GM12875 (cell line): ENCODE measurements around the gene TTC17.

Experiments
- H3K4me3 ChIP-seq: one replicate; pipeline ENCODE4 v1.5.1; 2011; ENCODE audit warnings: low read depth, low read length, control low read depth
- CTCF ChIP-seq: IDR thresholded peaks from 2 replicates; pipeline ENCODE4 v1.5.1; 2011; ENCODE audit warnings: low read depth, mild to moderate bottlenecking, control low read depth, inconsistent platforms, low read length, moderate library complexity, borderline replicate concordance; ENCODE audit not compliant: insufficient read depth

The TTC17 gene

GRCh38 chr11:43358801-43359421 is at the start of gene TTC17:
TTC17 (plus strand) TSS chr11:43358920; CDS start chr11:43358955, 35 bp downstream.
- no peak for TF ChIP-seq CTCF
- H3K4me3 ChIP-seq, result peak within 1 kb of the TSS; percentile 99

- peak; percentile 79 for TF ChIP-seq CTCF
- peak within 1 kb of the TSS; percentile 82 for H3K4me3 ChIP-seq
Observed at GRCh38 chr11:43311791-43312607, 46.7 kb upstream of the TTC17 start, which contains the start of gene API5. API5 (plus strand) TSS chr11:43311996; CDS start chr11:43312128, 132 bp downstream.

- no peak overlapping the region for H3K4me3 ChIP-seq
- TF ChIP-seq CTCF, result no peak
Observed at GRCh38 chr11:43315966-43316365, 42.8 kb upstream of the TTC17 start.

- no peak for TF ChIP-seq CTCF
- no peak overlapping the region for H3K4me3 ChIP-seq
Observed at GRCh38 chr11:43316451-43316850, 42.3 kb upstream of the TTC17 start.

GRCh38 chr11:43327987-43328386 is 30.7 kb upstream of the TTC17 start:
- no peak overlapping the region for H3K4me3 ChIP-seq
- no peak for TF ChIP-seq CTCF

- H3K4me3 ChIP-seq, result no peak overlapping the region
- TF ChIP-seq CTCF, result no peak
Observed at GRCh38 chr11:43328482-43328881, 30.2 kb upstream of the TTC17 start.
